KMS-11 (cell line): ENCODE data around the gene FHOD3.

Source experiments
- H2AFZ ChIP-seq: fragments of 200-600 bp; sonication (generic); 2 replicates; pipeline ENCODE4 v1.6.1; 2016; ENCODE audit warnings: antibody characterized with exemption, mixed run types, low read depth
- H3K27ac ChIP-seq: fragments of 200-600 bp; sonication (generic); 2 replicates; pipeline ENCODE4 v1.6.1; 2016; ENCODE audit warnings: mild to moderate bottlenecking, mixed run types
- H3K27me3 ChIP-seq: fragments of 200-600 bp; sonication (generic); 2 replicates; pipeline ENCODE4 v1.6.1; 2017; ENCODE audit warnings: mild to moderate bottlenecking, low read depth, mixed run types, moderate library complexity; ENCODE audit not compliant: insufficient read depth
- H3K36me3 ChIP-seq: fragments of 200-600 bp; sonication (generic); 2 replicates; pipeline ENCODE4 v1.6.1; 2017; ENCODE audit warnings: mild to moderate bottlenecking, mixed run types; ENCODE audit not compliant: insufficient read depth
- H3K4me1 ChIP-seq: fragments of 200-600 bp; sonication (generic); 2 replicates; pipeline ENCODE4 v1.6.1; 2016; ENCODE audit warnings: mild to moderate bottlenecking, low read depth, mixed run types; ENCODE audit not compliant: poor library complexity, severe bottlenecking
- H3K4me2 ChIP-seq: fragments of 200-600 bp; sonication (generic); 2 replicates; pipeline ENCODE4 v1.7.0; 2016; ENCODE audit warnings: mild to moderate bottlenecking, mixed run types
- H3K4me3 ChIP-seq: fragments of 200-600 bp; sonication (generic); IDR thresholded peaks from 2 replicates; pipeline ENCODE4 v1.6.1; 2017; ENCODE audit warnings: low read depth, low read length, mixed read lengths; ENCODE audit not compliant: insufficient read depth
- H3K79me2 ChIP-seq: fragments of 200-600 bp; sonication (generic); 2 replicates; pipeline ENCODE4 v1.6.1; 2016; ENCODE audit warnings: low read depth, mixed run types; ENCODE audit not compliant: insufficient read depth
- H3K9ac ChIP-seq: fragments of 200-600 bp; sonication (generic); 2 replicates; pipeline ENCODE4 v1.6.1; 2016; ENCODE audit warnings: mild to moderate bottlenecking, mixed run types
- H4K20me1 ChIP-seq: fragments of 200-600 bp; sonication (generic); 2 replicates; pipeline ENCODE4 v1.6.1; 2016; ENCODE audit warnings: mild to moderate bottlenecking, mixed run types; ENCODE audit not compliant: insufficient read depth
- TF ChIP-seq, protein P1 (sequence below): fragments of 200-600 bp; sonication (generic); conservative IDR thresholded peaks from 2 replicates; pipeline ENCODE4 v1.6.1; 2017; ENCODE audit warnings: low read depth, mild to moderate bottlenecking, antibody characterized with exemption, low read length, moderate library complexity, mixed read lengths

FHOD3 gene

DNA sequence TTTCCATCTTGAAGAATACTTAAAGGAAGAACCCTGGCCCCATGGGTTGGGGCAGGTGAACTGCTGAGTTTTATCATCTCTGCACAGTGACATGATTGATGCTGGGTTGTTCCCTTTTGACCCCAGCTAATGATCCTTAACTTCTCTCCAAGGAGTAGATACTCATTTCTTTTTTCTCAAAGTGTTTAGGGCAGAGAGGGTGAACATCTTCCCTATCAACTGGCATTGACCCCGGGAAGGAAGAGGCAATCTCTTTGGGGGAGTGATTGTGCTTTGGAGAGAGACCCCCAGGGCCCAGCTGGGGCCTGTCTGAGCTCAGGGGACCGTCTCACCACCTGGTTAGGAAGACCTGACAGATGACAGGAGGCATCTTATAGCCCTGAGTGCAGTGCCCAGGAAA is 190.6 kb downstream of the FHOD3 start:
- Histone ChIP-seq H3K27me3 (no peaks in the 10 kb centered on the region), H3K4me2 (no peak overlapping the region), H3K27ac (no peak overlapping the region), H3K4me3 (no peak overlapping the region), H2AFZ (no peak overlapping the region), H3K36me3 (no peaks in the 10 kb centered on the region), H3K79me2 (no peaks in the 10 kb centered on the region), H4K20me1 (no peaks in the 10 kb centered on the region), H3K9ac (no peak overlapping the region), H3K4me1 (no peaks in the 10 kb centered on the region)
- TF ChIP-seq, protein P1, sequence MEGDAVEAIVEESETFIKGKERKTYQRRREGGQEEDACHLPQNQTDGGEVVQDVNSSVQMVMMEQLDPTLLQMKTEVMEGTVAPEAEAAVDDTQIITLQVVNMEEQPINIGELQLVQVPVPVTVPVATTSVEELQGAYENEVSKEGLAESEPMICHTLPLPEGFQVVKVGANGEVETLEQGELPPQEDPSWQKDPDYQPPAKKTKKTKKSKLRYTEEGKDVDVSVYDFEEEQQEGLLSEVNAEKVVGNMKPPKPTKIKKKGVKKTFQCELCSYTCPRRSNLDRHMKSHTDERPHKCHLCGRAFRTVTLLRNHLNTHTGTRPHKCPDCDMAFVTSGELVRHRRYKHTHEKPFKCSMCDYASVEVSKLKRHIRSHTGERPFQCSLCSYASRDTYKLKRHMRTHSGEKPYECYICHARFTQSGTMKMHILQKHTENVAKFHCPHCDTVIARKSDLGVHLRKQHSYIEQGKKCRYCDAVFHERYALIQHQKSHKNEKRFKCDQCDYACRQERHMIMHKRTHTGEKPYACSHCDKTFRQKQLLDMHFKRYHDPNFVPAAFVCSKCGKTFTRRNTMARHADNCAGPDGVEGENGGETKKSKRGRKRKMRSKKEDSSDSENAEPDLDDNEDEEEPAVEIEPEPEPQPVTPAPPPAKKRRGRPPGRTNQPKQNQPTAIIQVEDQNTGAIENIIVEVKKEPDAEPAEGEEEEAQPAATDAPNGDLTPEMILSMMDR = no peak

DNA sequence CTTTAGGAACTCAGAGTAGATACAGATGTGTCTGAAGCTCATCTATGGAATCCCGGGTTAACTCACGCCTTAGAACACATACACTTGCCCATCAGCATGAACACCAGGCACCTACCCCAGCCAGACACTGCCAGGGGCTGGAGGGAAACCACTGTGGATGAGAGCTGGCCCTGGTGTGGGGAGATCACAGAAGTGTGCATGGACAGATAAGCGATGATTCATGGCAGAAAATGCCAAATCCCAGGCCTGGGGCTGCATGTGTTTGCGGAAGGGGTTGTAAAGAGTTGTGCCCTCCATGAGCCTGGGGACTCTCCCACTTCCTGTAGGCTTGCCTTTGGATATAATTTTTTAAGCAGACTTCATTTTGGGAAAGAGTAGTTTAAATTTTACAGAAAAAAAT is 193.4 kb downstream of the FHOD3 start:
- Histone ChIP-seq H3K27ac (no peak overlapping the region), H3K4me2 (no peak overlapping the region), H3K36me3 (no peaks in the 10 kb centered on the region), H3K4me3 (no peak overlapping the region), H3K27me3 (no peaks in the 10 kb centered on the region), H3K4me1 (peaks cover 2% of the 10 kb centered on the region), H3K79me2 (no peaks in the 10 kb centered on the region), H3K9ac (no peak overlapping the region), H4K20me1 (no peaks in the 10 kb centered on the region), H2AFZ (no peak overlapping the region)
- TF ChIP-seq, protein P1 = no peak

DNA sequence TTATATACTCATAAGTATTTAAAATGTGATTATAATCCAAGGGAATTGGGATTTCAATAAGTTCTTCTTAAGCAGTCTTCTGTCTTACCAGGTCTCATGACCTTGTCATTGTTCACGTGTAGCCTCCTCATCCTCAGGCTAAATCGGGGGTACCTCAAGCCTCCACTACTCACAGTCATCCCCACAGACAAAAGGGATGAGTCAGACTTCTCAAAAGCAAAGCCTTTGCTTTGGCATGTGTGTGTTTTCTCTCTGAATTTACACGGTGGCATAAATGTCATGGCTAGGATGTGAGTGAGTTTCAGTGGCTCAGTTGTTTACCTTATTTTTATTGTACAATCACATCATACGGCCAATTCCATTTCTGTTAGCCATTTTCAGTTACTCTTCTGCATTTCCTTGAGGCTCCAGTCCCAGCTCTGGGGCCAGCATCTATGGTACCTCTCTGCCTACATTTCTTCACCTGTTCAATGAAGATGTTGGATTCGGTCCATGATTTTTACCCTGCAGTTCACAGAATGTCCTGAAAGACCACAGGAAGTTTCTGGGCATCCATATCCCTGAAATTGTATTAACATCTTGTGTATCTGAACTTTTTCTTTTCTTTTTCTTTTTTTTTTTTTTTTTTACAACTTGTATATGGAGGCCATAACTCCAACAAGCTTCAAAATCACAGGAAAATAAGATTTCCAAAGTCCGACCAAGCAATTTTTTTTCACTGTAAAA is 195.3 kb downstream of the FHOD3 start:
- no peak overlapping the region for H3K27ac ChIP-seq
- H3K9ac ChIP-seq = no peak overlapping the region
- no peak overlapping the region for H2AFZ ChIP-seq
- no peaks in the 10 kb centered on the region for H3K79me2 ChIP-seq
- H3K4me3 ChIP-seq = no peak overlapping the region
- no peak overlapping the region for H3K4me2 ChIP-seq
- H3K4me1 ChIP-seq = peaks cover 12% of the 10 kb centered on the region
- no peaks in the 10 kb centered on the region for H4K20me1 ChIP-seq
- no peaks in the 10 kb centered on the region for H3K36me3 ChIP-seq
- H3K27me3 ChIP-seq = no peaks in the 10 kb centered on the region
- TF ChIP-seq, protein P1 = no peak

DNA sequence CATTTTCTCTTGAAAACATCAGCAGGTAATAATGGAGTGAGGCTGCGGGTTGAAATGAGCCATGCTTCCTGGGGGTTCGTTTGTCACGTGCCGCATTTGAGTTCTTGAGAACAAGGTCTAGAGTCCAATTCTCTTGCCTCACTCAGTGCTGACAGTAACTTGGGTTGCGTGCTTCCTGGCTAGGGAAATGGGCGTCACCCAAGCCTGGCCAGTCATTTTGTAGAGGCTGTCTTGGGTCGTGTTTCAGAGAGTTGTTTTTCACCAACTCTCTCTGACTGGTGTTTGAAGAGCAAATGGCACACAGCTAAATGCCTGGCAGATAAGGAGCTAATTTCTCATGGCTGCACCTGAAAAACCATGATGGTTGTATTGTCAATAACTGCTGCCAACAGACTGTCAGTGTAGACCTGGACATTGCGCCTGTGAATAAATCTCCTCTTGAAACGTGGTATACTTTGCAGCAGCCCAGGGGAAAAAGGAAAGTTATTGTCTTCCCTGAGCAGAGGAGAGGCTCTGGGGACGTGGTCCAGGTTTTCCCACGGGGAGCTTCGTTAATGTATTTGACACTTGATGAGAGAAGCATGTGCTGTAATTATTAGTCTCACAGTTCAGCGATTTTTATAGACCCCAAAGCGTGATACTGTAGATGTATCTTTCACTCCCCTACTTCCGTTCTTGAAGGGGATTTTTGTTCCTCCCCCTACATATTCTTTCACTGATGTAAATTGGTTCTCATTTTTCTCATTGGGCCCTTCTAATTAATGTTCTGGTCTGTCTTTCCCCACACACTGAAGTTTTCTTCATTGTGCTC is 196.0 kb downstream of the FHOD3 start:
- Histone ChIP-seq H3K4me2 (no peak overlapping the region), H4K20me1 (no peaks in the 10 kb centered on the region), H3K27me3 (no peaks in the 10 kb centered on the region), H3K36me3 (no peaks in the 10 kb centered on the region), H3K27ac (no peak overlapping the region), H3K4me1 (peaks cover 12% of the 10 kb centered on the region), H2AFZ (no peak overlapping the region), H3K9ac (no peak overlapping the region), H3K79me2 (no peaks in the 10 kb centered on the region), H3K4me3 (no peak overlapping the region)
- TF ChIP-seq, protein P1 = no peak
